HG03139 (cell line): ENCODE measurements around the gene CAND2.
"Not testable (repeated sequence)": the region's sequence is repeated elsewhere in the genome, so short reads cannot be mapped to it uniquely, and the experiment has no call there.

Source experiments
- ATAC-seq: cut with Tn5 transposase; IDR thresholded peaks from one replicate; pipeline ENCODE4 v1.9.1; 2021; ENCODE audit not compliant: unreplicated experiment

CAND2 gene

GRCh38 chr3:12828751-12829150, 32.3 kb downstream of the CAND2 start:
- ATAC-seq: no peak

- ATAC-seq: no peak
These were observed 32.9 kb downstream of the CAND2 start for GRCh38 chr3:12829404-12829803.

- no peak for ATAC-seq
These were observed 33.7 kb downstream of the CAND2 start for GRCh38 chr3:12829886-12830784.

- ATAC-seq: no peak
These were observed 34.3 kb downstream of the CAND2 start for GRCh38 chr3:12830785-12831156.

- ATAC-seq: no peak
These were observed 34.9 kb downstream of the CAND2 start for GRCh38 chr3:12831301-12831866.

- no peak for ATAC-seq
These were observed 36.1 kb downstream of the CAND2 start for GRCh38 chr3:12832350-12833221.

- no peak for ATAC-seq
These were observed 37.0 kb downstream of the CAND2 start for GRCh38 chr3:12833222-12834161.

GRCh38 chr3:12835052-12835665, 38.7 kb downstream of the CAND2 start:
- ATAC-seq: no peak

- no peak for ATAC-seq
These were observed 41.0 kb downstream of the CAND2 start for GRCh38 chr3:12837295-12837986.

GRCh38 chr3:12838179-12838965, 41.9 kb downstream of the CAND2 start:
- ATAC-seq: no peak

- ATAC-seq: no peak
These were observed 42.9 kb downstream of the CAND2 start for GRCh38 chr3:12839156-12839946.

GRCh38 chr3:12840148-12840547, 43.7 kb downstream of the CAND2 start:
- not testable (repeated sequence) for ATAC-seq

GRCh38 chr3:12840591-12841148, 44.2 kb downstream of the CAND2 start:
- peak; percentile 31 for ATAC-seq

- peak; percentile 84 for ATAC-seq
These were observed 44.9 kb downstream of the CAND2 start, which contains the start of gene RPL32 for GRCh38 chr3:12841149-12841969. RPL32 (minus strand) TSS chr3:12841565; CDS start chr3:12840237, 1,328 bp downstream.

GRCh38 chr3:12841970-12842328, 45.5 kb downstream of the CAND2 start:
- no peak for ATAC-seq

GRCh38 chr3:12842469-12842868, 46.0 kb downstream of the CAND2 start:
- ATAC-seq: no peak

- no peak for ATAC-seq
These were observed 49.3 kb downstream of the CAND2 start for GRCh38 chr3:12845811-12846210.
